HCT116 (cell line): ENCODE results near the gene C15orf39. TPM values are rescaled to one million over a fixed set of nuclear protein-coding genes. Genes with fewer than 3 reads are reported as not detected.

Source experiments
- ATAC-seq: fragments of 200-7000 bp; cut with Tn5 transposase; 2 replicates; pipeline ENCODE4 v1.9.1; 2020; ENCODE audit warnings: mild to moderate bottlenecking, moderate library complexity
- BruUV-seq: library from RNA; stranded (reverse); fragments of 400-500 nt; replicated peaks from 2 replicates; lab custom pipeline; 2021; lab: Mats Ljungman, UMichigan
- CTCF ChIA-PET: fragments of 300-600 bp; sonication (Branson Sonifier 250); formaldehyde crosslinking; loops from one replicate; lab custom pipeline; 2021; ENCODE audit warnings: antibody characterized with exemption; lab: Charles Lee
- POLR2A ChIA-PET: fragments of 300-600, 350-600 bp; sonication (Branson Sonifier 250); formaldehyde crosslinking; loops from one replicate; lab custom pipeline; 2021; ENCODE audit warnings: antibody characterized with exemption; lab: Charles Lee
- RAD21 ChIA-PET, 2 experiments: fragments of 300-600 bp; sonication (Branson Sonifier 250); formaldehyde crosslinking; loops; one replicate each; lab custom pipeline; 2023; ENCODE audit warnings: low total read pairs in 2 of 2; ENCODE audit not compliant: uncharacterized antibody in 2 of 2, unreplicated experiment in 2 of 2, low non-redundant PET in 1 of 2; lab: Charles Lee
- DNase-seq: peaks from one replicate; pipeline ENCODE4 v3.0.0-alpha.2; 2010; ENCODE audit warnings: low read depth, low spot score
- H2AFZ ChIP-seq: fragments of 200-600 bp; shearing (Covaris generic), sonication (generic); 2 replicates; pipeline ENCODE4 v1.6.1; 2017; ENCODE audit warnings: low read depth, mixed run types, mixed read lengths, antibody characterized with exemption, low read length; ENCODE audit not compliant: poor library complexity, severe bottlenecking
- H3K27ac ChIP-seq: 2 replicates; pipeline ENCODE4 v1.5.1; 2012; ENCODE audit warnings: low read depth, low read length
- H3K27me3 ChIP-seq: fragments of 200-600 bp; sonication (generic); 2 replicates; pipeline ENCODE4 v1.6.1; 2016; ENCODE audit warnings: mixed run types, low read length, mixed read lengths; ENCODE audit not compliant: insufficient read depth
- H3K36me3 ChIP-seq, 2 experiments: fragments of 200-500 bp in 1 of 2; fragments of 200-600 bp in 1 of 2; sonication (Bioruptor generic) in 1 of 2; sonication (generic) in 1 of 2; 2 replicates each; pipeline versions ENCODE4 v1.5.1 to v1.6.1; 2014 to 2016; ENCODE audit warnings: low read length in 2 of 2, inconsistent platforms in 1 of 2, mixed read lengths in 1 of 2, mixed run types in 1 of 2; ENCODE audit not compliant: insufficient read depth in 2 of 2, control insufficient read depth in 1 of 2
- H3K4me1 ChIP-seq, 2 experiments: fragments of 200-600 bp in 1 of 2; sonication (generic) in 1 of 2; 2 replicates each; pipeline versions ENCODE4 v1.5.1 to v1.6.1; 2012 to 2017; ENCODE audit warnings: low read length in 2 of 2, inconsistent platforms in 1 of 2, mild to moderate bottlenecking in 1 of 2, mixed read lengths in 1 of 2, mixed run types in 1 of 2, moderate library complexity in 1 of 2; ENCODE audit not compliant: insufficient read depth in 2 of 2, control insufficient read depth in 1 of 2
- H3K4me2 ChIP-seq: fragments of 200-600 bp; sonication (generic); 2 replicates; pipeline ENCODE4 v1.6.1; 2017; ENCODE audit warnings: mixed run types, low read length, mixed read lengths
- H3K4me3 ChIP-seq, 2 experiments: fragments of 200-600 bp in 1 of 2; sonication (generic) in 1 of 2; replicated peaks in 1 of 2; 2 replicates each; pipeline ENCODE4 v1.5.1; 2011 to 2016; ENCODE audit warnings: low read length in 2 of 2, control low read depth in 1 of 2, low read depth in 1 of 2, mild to moderate bottlenecking in 1 of 2, mixed read lengths in 1 of 2, mixed run types in 1 of 2
- H3K79me2 ChIP-seq: fragments of 200-600 bp; sonication (generic); 2 replicates; pipeline ENCODE4 v1.6.1; 2017; ENCODE audit warnings: mild to moderate bottlenecking, mixed run types, low read length, moderate library complexity, mixed read lengths; ENCODE audit not compliant: insufficient read depth
- H3K9ac ChIP-seq: fragments of 200-600 bp; sonication (generic); 2 replicates; pipeline ENCODE4 v1.6.1; 2016; ENCODE audit warnings: low read length, mixed read lengths
- H3K9me2 ChIP-seq: fragments of 200-600 bp; sonication (generic), shearing (Covaris generic); 2 replicates; pipeline ENCODE4 v1.6.1; 2017; ENCODE audit warnings: mixed run types, mild to moderate bottlenecking, moderate library complexity; ENCODE audit not compliant: insufficient read depth
- H3K9me3 ChIP-seq, 2 experiments: fragments of 200-500 bp in 1 of 2; fragments of 200-600 bp in 1 of 2; sonication (Bioruptor generic) in 1 of 2; sonication (generic) in 1 of 2; 2 replicates each; pipeline ENCODE4 v1.6.1; 2014 to 2017; ENCODE audit warnings: low read length in 2 of 2, mixed read lengths in 2 of 2, inconsistent platforms in 1 of 2, low read depth in 1 of 2, mild to moderate bottlenecking in 1 of 2, mixed run types in 1 of 2, moderate library complexity in 1 of 2; ENCODE audit not compliant: control insufficient read depth in 1 of 2, insufficient read depth in 1 of 2
- H4K20me1 ChIP-seq: fragments of 200-600 bp; sonication (generic), shearing (Covaris generic); 2 replicates; pipeline ENCODE4 v1.6.1; 2017; ENCODE audit warnings: mixed run types, mild to moderate bottlenecking, moderate library complexity; ENCODE audit not compliant: insufficient read depth
- CEBPB ChIP-seq: IDR thresholded peaks from 2 replicates; pipeline ENCODE4 v1.6.1; 2012; ENCODE audit warnings: low read depth
- ELF1 ChIP-seq: IDR thresholded peaks from 2 replicates; pipeline ENCODE4 v1.6.1; 2012; ENCODE audit warnings: low read depth, borderline replicate concordance
- FOSL1 ChIP-seq: IDR thresholded peaks from 2 replicates; pipeline ENCODE4 v1.6.1; 2012; ENCODE audit warnings: low read depth
- POLR2AphosphoS5 ChIP-seq: IDR thresholded peaks from 2 replicates; pipeline ENCODE4 v1.6.1; 2011; ENCODE audit warnings: mild to moderate bottlenecking, low read depth, low read length, moderate library complexity
- RAD21 ChIP-seq: IDR thresholded peaks from 2 replicates; pipeline ENCODE4 v1.6.1; 2012; ENCODE audit warnings: low read depth, mild to moderate bottlenecking
- TCF7L2 ChIP-seq: IDR thresholded peaks from 2 replicates; pipeline ENCODE4 v1.7.0; 2011; ENCODE audit warnings: borderline replicate concordance, inconsistent platforms; ENCODE audit not compliant: insufficient read depth, insufficient read length; ENCODE audit errors: extremely low read depth
- ZBTB33 ChIP-seq: IDR thresholded peaks from 2 replicates; pipeline ENCODE4 v1.6.1; 2011; ENCODE audit warnings: mild to moderate bottlenecking, low read length, moderate library complexity; ENCODE audit not compliant: insufficient replicate concordance; ENCODE audit errors: extremely low read depth
- intact Hi-C: fragments of 100-400 bp; cut with micrococcal nuclease; formaldehyde crosslinking; loops from 2 replicates; pipeline ENCODE4 v1.10.0; 2022
- total RNA-seq: library from RNA; stranded (reverse); gene quantifications from one replicate; pipeline ENCODE4 v1.2.1, GENCODE V29; 2021; ENCODE audit not compliant: unreplicated experiment

C15orf39 gene
- total RNA-seq, 1 experiment from 2014 or later: 29.3 TPM

- CTCF ChIA-PET: no interaction called here
These were observed 33.5 kb downstream of the C15orf39 start for GRCh38 chr15:75235051-75235673.

More at GRCh38 chr15:75235051-75235673, 33.5 kb downstream of the C15orf39 start:
- intact Hi-C loops: no loop called here
- no peaks in the 10 kb centered on the region; the same call in 1 of the 2 replicates for H3K27me3 ChIP-seq
- H3K36me3 ChIP-seq: no peaks in the 10 kb centered on the region
- RAD21 ChIA-PET: no interaction called here
- no peaks in the 10 kb centered on the region for H3K79me2 ChIP-seq
- no peak overlapping the region for H3K4me3 ChIP-seq
- no peaks in the 10 kb centered on the region for H3K4me1 ChIP-seq
- no peaks in the 10 kb centered on the region for H3K9me3 ChIP-seq
- ATAC-seq (no peak), DNase-seq (no peak)
- no peak overlapping the region for H2AFZ ChIP-seq
- no TSS peak for BruUV-seq
- H3K9ac ChIP-seq: no peak overlapping the region
- H3K9me2 ChIP-seq: no peaks in the 10 kb centered on the region
- no peak overlapping the region for H3K27ac ChIP-seq
- no peak overlapping the region for H3K4me2 ChIP-seq
- no peaks in the 10 kb centered on the region for H4K20me1 ChIP-seq
- POLR2A ChIA-PET: no interaction called here
- TF ChIP-seq ZBTB33 (no peak), FOSL1 (no peak), CEBPB (no peak), TCF7L2 (no peak), POLR2AphosphoS5 (no peak), RAD21 (no peak), ELF1 (no peak)
